Smooth muscle cell of the umbilical artery (primary cell): ENCODE results near the gene TAS2R38. TPM values are rescaled to one million over a fixed set of nuclear protein-coding genes. Genes with fewer than 3 reads are reported as not detected.

Source experiments
- total RNA-seq: library from RNA; depleted of rRNA; stranded (reverse); fragments of >200 nt; gene quantifications from 2 replicates; pipeline ENCODE4 v1.2.3, GENCODE V29; 2014

TAS2R38 gene
- total RNA-seq: not detected in 2 replicates

DNA sequence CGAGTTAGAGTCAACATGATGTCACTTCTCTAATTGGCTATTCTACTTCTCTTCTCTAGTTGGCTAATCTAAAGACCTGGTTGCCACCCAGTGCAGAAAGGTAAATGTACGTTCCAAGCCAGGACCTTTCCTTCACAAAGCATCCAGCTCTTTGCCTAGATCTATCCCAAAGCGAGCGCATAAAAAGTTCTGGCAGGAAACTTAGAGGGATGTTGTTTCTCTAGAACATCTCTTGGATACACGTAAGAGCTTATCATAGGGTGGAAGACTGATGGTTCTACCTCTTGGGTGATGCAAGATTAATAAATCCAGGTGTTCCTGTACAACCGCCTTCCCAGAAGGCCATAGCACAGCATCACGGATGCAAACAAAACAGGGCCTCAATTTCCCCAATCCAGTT lies at the start of gene TAS2R38:
Gene TAS2R38, minus strand, starts transcription at position 101 of the 400 bp plus-strand sequence. Its CDS starts 84 bp downstream, at position 17.

DNA sequence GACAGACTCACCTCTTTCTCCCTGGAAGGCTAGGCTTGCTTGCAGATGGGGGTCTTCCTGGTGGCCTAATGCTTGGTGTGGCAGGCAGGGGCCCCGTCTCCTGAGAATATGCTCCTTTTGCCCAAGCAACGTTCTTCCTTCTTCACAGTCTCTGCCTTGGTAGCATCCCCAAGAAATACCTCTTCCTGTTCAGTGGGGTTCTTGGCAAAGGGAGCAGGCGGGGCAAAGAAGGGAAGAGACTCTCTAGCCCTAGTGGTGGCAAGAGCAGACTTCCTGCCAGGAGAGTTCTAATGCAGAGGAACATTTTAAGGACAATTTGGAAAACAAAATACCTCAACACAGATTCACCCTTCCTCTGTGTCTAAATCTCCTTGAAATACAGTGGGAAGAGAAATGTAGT lies 26.8 kb downstream of the TAS2R38 start, which contains the start of gene CLEC5A:
Gene CLEC5A, minus strand, starts transcription at position 179 of the 400 bp plus-strand sequence. CDS start 682 bp downstream, outside the sequence.

Other genes starting within 250 kb of the TAS2R38 start
- gene SSBP1, start 235.4 kb downstream of the TAS2R38 start, total RNA-seq: 125 and 132 TPM in 2 replicates
- 1.2 and 2.5 TPM in 2 replicates for gene TAS2R3, start 209.7 kb downstream of the TAS2R38 start, total RNA-seq
- gene TAS2R4, start 197.1 kb downstream of the TAS2R38 start, total RNA-seq: 1.2 and 1.4 TPM in 2 replicates
- 1.2 and 1.5 TPM in 2 replicates for gene TAS2R5, start 183.6 kb downstream of the TAS2R38 start, total RNA-seq
- not detected in 2 replicates for gene PRSS37, start 132.3 kb downstream of the TAS2R38 start, total RNA-seq
- not detected in 2 replicates for gene OR9A4, start 57.4 kb downstream of the TAS2R38 start, total RNA-seq
- gene CLEC5A, start 26.8 kb downstream of the TAS2R38 start, total RNA-seq: not detected in 2 replicates
- 0.05 TPM in 1 of 2 replicates, not detected in the other for gene MGAM, start 22.1 kb upstream of the TAS2R38 start, total RNA-seq
- gene MGAM2, start 137.9 kb upstream of the TAS2R38 start, total RNA-seq: not detected in 2 replicates